H1 (cell line): ENCODE data around the gene KLHL30.

Experiments
- EZH2 ChIP-seq: fragments of 200-600 bp; sonication (generic); IDR thresholded peaks from 2 replicates; pipeline ENCODE4 v1.7.1; 2012; ENCODE audit warnings: low read depth, mild to moderate bottlenecking, moderate library complexity, low read length, inconsistent platforms; ENCODE audit not compliant: severe bottlenecking
- POLR2A ChIP-seq, 2 experiments: IDR thresholded peaks; 1 replicate in 1 of 2; 2 replicates in 1 of 2; pipeline ENCODE4 v1.6.1; 2011; ENCODE audit warnings: low read depth in 2 of 2, low read length in 2 of 2, mild to moderate bottlenecking in 2 of 2; ENCODE audit errors: control extremely low read depth in 1 of 2
- POLR2AphosphoS5 ChIP-seq: IDR thresholded peaks from 2 replicates; pipeline ENCODE4 v1.6.1; 2011; ENCODE audit warnings: low read depth, low read length
- SRF ChIP-seq: IDR thresholded peaks from 2 replicates; pipeline ENCODE4 v1.6.1; 2011; ENCODE audit warnings: mild to moderate bottlenecking, low read depth, low read length, moderate library complexity
- TEAD4 ChIP-seq: IDR thresholded peaks from 2 replicates; pipeline ENCODE4 v1.6.1; 2012; ENCODE audit warnings: low read depth, low read length, inconsistent platforms, mixed read lengths
- TF ChIP-seq, protein P1 (sequence below), 3 experiments: IDR thresholded peaks; 1 replicate in 2 of 3; 2 replicates in 1 of 3; pipeline versions ENCODE4 v1.5.1 to v1.6.1; 2011; ENCODE audit warnings: low read length in 3 of 3, mild to moderate bottlenecking in 3 of 3, inconsistent platforms in 2 of 3, low read depth in 1 of 3, moderate library complexity in 1 of 3; ENCODE audit not compliant: insufficient read depth in 1 of 3; ENCODE audit errors: control extremely low read depth in 1 of 3
- TF ChIP-seq, protein P2 (sequence below): IDR thresholded peaks from 2 replicates; pipeline ENCODE4 v1.6.1; 2011; ENCODE audit warnings: low read length, improper control_type of control experiment

DNA sequence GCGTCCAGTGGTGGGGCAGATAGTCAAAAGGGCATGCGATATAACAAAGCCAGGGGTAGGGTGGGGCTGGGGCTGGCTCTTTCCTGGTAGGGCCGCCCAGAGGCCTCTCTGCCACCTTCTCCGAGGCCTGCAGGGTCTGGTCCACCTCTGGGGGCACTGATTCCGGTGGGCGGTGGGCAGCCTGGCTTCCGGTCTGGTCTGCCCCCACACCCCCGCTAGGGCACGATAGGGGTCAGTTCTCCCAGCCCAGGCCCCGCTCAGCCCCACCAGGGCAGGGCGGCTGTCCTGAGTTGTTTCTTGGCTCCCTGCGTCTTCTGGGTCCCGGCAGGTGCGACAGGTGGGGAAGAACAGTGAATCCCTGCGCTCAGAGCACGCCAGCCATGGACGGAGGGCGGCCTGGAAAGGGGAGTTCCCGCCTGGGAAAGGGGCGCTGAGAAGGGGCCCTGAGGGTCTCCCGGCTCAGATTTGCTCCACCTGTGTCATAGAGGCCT lies 19.6 kb downstream of the KLHL30 start:
- TF ChIP-seq, protein P1, sequence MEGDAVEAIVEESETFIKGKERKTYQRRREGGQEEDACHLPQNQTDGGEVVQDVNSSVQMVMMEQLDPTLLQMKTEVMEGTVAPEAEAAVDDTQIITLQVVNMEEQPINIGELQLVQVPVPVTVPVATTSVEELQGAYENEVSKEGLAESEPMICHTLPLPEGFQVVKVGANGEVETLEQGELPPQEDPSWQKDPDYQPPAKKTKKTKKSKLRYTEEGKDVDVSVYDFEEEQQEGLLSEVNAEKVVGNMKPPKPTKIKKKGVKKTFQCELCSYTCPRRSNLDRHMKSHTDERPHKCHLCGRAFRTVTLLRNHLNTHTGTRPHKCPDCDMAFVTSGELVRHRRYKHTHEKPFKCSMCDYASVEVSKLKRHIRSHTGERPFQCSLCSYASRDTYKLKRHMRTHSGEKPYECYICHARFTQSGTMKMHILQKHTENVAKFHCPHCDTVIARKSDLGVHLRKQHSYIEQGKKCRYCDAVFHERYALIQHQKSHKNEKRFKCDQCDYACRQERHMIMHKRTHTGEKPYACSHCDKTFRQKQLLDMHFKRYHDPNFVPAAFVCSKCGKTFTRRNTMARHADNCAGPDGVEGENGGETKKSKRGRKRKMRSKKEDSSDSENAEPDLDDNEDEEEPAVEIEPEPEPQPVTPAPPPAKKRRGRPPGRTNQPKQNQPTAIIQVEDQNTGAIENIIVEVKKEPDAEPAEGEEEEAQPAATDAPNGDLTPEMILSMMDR (IDR thresholded peaks at IDR 0.05; ENCODE audit: control extremely low read depth in 1 of 3, insufficient read depth in 1 of 3, low read depth in 1 of 3, low read length in 3 of 3), result no peak
- TF ChIP-seq EZH2 (no peak), TEAD4 (no peak), POLR2AphosphoS5 (no peak), POLR2A (IDR thresholded peaks at IDR 0.05; ENCODE audit: control extremely low read depth in 1 of 2, low read depth in 2 of 2, low read length in 2 of 2) (no peak), SRF (no peak)
- TF ChIP-seq, protein P2, sequence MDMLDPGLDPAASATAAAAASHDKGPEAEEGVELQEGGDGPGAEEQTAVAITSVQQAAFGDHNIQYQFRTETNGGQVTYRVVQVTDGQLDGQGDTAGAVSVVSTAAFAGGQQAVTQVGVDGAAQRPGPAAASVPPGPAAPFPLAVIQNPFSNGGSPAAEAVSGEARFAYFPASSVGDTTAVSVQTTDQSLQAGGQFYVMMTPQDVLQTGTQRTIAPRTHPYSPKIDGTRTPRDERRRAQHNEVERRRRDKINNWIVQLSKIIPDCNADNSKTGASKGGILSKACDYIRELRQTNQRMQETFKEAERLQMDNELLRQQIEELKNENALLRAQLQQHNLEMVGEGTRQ, result no peak
